Epidermal melanocyte (primary cell): Measurements from ENCODE around the gene OR4A15.

Source experiments
- DNase-seq: peaks from one replicate; pipeline ENCODE4 v3.0.0; 2011; ENCODE audit warnings: low spot score; ENCODE audit not compliant: insufficient read length

The OR4A15 gene

GRCh38 chr11:55367674-55368073 lies at the start of gene OR4A15:
TSS of gene OR4A15 (plus strand) at chr11:55367974. CDS start at chr11:55367974, 0 bp downstream.
- DNase-seq, result no peak

DNA sequence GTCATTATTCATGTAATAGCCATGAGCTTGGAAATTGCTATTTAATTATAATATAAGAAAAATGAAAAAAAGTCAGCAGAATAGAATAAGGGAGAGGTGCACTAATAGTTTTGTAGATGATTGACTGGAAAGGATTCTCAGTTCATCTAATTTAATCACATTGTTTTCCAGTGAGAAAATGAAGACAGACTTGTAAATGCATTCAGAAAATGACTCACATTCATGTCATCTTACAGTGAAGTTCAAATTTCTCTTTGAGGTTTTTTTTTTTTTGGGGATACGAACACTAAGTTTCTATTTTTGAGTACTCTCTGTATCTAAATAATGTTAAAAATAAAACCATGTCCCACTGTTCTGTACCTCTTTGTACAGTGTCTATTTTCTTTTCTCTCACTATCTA lies 43.3 kb upstream of the OR4A15 start:
- no peak for DNase-seq

DNA sequence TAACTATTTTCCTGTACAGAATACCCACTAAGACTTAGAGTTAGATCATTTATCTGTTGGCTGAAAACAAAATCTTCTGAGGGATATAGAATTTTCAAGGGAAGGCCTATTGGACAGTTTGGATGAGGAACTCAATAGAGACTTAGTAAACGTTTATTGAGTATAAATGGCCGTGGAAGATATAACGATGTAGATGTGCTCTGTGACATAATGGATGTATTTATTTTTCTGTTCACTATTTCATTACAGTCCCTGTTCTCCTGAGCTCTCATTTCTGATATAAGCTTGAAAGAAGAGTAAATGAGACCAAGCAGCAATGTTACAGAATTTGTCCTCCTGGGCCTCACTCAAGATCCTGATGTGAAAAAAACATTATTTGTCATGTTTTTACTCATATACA lies 24.9 kb upstream of the OR4A15 start, which contains the start of gene OR4A16:
Gene OR4A16, plus strand, starts transcription at position 301 of the 400 bp plus-strand sequence. Its CDS starts 0 bp downstream, at position 301.
- no peak for DNase-seq

DNA sequence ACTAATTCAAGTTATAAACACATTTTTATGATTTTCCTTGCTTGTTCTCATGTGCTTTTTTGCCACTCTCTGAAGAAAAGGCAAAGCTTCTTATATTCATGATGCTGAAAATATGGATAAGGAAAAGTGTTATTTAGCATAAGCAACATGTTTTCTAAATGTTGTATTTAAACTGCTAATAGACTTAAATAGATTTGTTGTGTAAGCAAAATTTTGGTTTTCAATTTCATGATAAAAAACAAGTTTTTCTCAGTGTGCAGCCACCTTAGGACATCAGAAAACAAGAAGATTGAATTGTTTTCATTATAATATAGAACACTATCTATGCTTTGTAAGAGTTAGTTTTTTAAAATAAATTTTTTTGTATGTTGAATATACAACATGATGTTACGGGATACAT lies 22.5 kb upstream of the OR4A15 start:
- DNase-seq, result no peak

- no peak for DNase-seq
These were observed 18.7 kb upstream of the OR4A15 start for GRCh38 chr11:55349032-55349431.

- no peak for DNase-seq
These were observed 10.1 kb upstream of the OR4A15 start for GRCh38 chr11:55357560-55358184.

- DNase-seq, result no peak
These were observed 33.2 kb downstream of the OR4A15 start for GRCh38 chr11:55401011-55401410.
